Ishikawa (cell line): ENCODE data around the gene PEPD.

Experiments
- CEBPB ChIP-seq: IDR thresholded peaks from 2 replicates; pipeline ENCODE4 v1.6.1; 2012
- CREB1 ChIP-seq: IDR thresholded peaks from 2 replicates; pipeline ENCODE4 v1.6.1; 2012; ENCODE audit warnings: low read depth
- EGR1 ChIP-seq: IDR thresholded peaks from 2 replicates; pipeline ENCODE4 v1.6.1; 2012
- EP300 ChIP-seq: IDR thresholded peaks from 2 replicates; pipeline ENCODE4 v1.6.1; 2012; ENCODE audit warnings: borderline replicate concordance
- FOXM1 ChIP-seq: IDR thresholded peaks from 2 replicates; pipeline ENCODE4 v1.6.1; 2012; ENCODE audit warnings: low read depth, borderline replicate concordance
- NFIC ChIP-seq: IDR thresholded peaks from 2 replicates; pipeline ENCODE4 v1.6.1; 2012
- RAD21 ChIP-seq: IDR thresholded peaks from 2 replicates; pipeline ENCODE4 v1.6.1; 2012; ENCODE audit warnings: low read depth
- TAF1 ChIP-seq: IDR thresholded peaks from 2 replicates; pipeline ENCODE4 v1.6.1; 2012; ENCODE audit warnings: low read depth, mild to moderate bottlenecking
- TCF12 ChIP-seq: IDR thresholded peaks from 2 replicates; pipeline ENCODE4 v1.6.1; 2012; ENCODE audit warnings: low read depth
- TEAD4 ChIP-seq: IDR thresholded peaks from 2 replicates; pipeline ENCODE4 v1.6.1; 2012
- YY1 ChIP-seq: IDR thresholded peaks from 2 replicates; pipeline ENCODE4 v1.6.1; 2012; ENCODE audit warnings: low read depth
- ZBTB7A ChIP-seq: IDR thresholded peaks from 2 replicates; pipeline ENCODE4 v1.6.1; 2012; ENCODE audit warnings: low read depth
- TF ChIP-seq, protein P1 (sequence below): IDR thresholded peaks from 2 replicates; pipeline ENCODE4 v1.6.1; 2012
- TF ChIP-seq, protein P2 (sequence below): IDR thresholded peaks from 2 replicates; pipeline ENCODE4 v1.6.1; 2012
- TF ChIP-seq, protein P3 (sequence below): IDR thresholded peaks from 2 replicates; pipeline ENCODE4 v1.6.1; 2012; ENCODE audit warnings: low read depth, mild to moderate bottlenecking

PEPD gene

DNA sequence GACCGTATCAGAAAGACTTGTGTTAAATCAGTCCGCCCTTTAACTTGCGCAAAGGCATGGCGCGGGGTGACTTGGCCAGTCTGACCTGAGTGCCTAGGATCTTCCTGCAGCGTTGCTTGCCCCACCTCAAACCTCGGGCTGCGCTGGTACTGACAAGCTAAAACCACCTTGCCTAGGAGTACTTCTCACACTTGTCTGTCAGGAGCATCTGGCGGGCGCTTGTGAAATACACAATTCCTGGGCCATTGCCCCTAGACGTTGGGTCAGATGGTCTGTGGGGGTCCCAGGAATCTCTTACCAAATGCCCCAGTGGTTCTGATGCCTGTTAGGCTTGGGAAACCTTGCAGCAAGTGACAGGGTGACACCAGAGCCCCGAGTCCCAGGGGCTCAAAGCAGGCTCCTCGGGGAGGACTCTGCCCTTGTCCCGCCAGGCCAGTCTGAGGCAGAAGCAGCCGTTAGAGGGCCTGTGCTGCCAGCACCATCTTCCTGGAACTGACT is 135.2 kb downstream of the PEPD start:
- TF ChIP-seq, protein P1, sequence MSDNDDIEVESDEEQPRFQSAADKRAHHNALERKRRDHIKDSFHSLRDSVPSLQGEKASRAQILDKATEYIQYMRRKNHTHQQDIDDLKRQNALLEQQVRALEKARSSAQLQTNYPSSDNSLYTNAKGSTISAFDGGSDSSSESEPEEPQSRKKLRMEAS = no peak
- TF ChIP-seq TEAD4 (no peak), CREB1 (no peak), TCF12 (no peak), EP300 (no peak), CEBPB (no peak), NFIC (no peak), ZBTB7A (no peak), TAF1 (no peak), RAD21 (no peak), EGR1 (no peak)
- TF ChIP-seq, protein P2, sequence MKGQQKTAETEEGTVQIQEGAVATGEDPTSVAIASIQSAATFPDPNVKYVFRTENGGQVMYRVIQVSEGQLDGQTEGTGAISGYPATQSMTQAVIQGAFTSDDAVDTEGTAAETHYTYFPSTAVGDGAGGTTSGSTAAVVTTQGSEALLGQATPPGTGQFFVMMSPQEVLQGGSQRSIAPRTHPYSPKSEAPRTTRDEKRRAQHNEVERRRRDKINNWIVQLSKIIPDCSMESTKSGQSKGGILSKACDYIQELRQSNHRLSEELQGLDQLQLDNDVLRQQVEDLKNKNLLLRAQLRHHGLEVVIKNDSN = no peak
- TF ChIP-seq, protein P3, sequence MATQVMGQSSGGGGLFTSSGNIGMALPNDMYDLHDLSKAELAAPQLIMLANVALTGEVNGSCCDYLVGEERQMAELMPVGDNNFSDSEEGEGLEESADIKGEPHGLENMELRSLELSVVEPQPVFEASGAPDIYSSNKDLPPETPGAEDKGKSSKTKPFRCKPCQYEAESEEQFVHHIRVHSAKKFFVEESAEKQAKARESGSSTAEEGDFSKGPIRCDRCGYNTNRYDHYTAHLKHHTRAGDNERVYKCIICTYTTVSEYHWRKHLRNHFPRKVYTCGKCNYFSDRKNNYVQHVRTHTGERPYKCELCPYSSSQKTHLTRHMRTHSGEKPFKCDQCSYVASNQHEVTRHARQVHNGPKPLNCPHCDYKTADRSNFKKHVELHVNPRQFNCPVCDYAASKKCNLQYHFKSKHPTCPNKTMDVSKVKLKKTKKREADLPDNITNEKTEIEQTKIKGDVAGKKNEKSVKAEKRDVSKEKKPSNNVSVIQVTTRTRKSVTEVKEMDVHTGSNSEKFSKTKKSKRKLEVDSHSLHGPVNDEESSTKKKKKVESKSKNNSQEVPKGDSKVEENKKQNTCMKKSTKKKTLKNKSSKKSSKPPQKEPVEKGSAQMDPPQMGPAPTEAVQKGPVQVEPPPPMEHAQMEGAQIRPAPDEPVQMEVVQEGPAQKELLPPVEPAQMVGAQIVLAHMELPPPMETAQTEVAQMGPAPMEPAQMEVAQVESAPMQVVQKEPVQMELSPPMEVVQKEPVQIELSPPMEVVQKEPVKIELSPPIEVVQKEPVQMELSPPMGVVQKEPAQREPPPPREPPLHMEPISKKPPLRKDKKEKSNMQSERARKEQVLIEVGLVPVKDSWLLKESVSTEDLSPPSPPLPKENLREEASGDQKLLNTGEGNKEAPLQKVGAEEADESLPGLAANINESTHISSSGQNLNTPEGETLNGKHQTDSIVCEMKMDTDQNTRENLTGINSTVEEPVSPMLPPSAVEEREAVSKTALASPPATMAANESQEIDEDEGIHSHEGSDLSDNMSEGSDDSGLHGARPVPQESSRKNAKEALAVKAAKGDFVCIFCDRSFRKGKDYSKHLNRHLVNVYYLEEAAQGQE = no peak

DNA sequence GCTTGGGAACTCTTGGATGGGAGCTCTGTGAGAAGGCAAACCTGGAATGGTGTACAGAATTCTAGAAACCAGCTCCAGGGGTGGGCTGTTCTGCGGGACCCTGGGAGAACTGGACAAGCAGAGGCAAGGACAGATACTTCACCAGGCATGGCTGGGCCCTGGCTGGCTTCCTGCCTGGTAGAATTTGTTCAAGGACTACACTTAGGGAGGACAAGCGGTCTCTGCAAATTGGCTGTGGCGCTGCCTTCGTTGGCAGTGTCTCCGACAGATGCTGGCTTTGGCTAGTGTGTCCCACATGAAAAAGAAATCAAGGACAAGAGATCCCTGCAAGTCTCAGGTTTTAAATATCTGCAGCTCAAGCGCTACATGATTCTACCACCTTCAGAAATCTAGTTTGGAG is 135.6 kb downstream of the PEPD start:
- TF ChIP-seq FOXM1 (no peak), TAF1 (no peak), CEBPB (no peak), NFIC (no peak)
- TF ChIP-seq, protein P3 = no peak
- TF ChIP-seq, protein P2 = no peak
- TF ChIP-seq, protein P1 = no peak

DNA sequence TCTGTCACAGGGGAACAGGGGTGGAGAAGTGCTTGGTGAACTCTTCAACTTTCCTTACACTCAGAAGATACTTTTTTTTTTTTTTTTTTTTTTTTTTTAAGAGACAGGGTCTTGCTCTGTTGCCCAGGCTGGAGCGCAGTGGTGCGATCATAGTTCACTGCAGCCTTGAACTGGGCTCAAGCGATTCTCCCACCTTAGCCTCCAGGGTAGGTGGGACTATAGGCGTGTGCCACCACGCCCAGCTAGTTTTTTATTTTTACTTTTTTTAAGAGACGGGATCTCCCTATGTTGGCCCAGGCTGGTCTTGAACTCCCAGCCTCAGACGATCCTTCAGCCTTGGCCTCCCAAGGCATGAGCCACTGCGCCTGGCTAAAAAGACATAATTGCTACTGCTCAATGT is 136.6 kb downstream of the PEPD start:
- TF ChIP-seq EP300 (no peak), NFIC (no peak), ZBTB7A (no peak), RAD21 (no peak), EGR1 (no peak), TAF1 (no peak), CREB1 (no peak), YY1 (no peak), FOXM1 (no peak), TEAD4 (no peak), TCF12 (no peak), CEBPB (no peak)
- TF ChIP-seq, protein P2 = no peak
- TF ChIP-seq, protein P1 = no peak
- TF ChIP-seq, protein P3 = no peak

DNA sequence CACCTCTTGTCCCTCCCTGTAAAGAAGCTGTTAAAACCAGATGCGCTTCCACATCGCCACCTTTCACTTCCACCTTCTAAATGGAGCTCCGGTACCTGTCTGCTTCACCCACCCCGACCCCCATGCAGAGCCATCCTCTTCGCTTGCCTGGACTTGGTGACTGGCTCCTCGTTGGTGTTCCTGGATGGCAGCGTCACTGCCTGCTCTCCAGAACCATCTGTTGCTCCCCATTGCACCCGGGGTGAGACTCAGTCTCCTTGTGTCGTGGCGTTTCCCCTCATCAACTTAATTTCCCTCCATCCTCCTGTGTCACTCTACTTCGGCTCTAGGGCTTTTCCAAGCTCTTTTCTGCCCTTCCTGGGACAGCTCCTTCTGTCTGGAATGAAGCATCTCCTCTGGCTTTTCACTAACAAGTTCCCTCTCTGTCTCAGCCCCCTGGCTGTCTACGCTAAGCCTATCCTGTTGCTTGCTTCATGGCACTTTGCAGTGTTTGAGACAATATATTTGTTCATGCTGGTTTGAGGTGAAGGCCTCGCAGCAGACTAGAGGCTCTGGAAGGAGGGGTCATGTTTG is 137.8 kb downstream of the PEPD start:
- TF ChIP-seq NFIC (no peak), CEBPB (no peak), EGR1 (no peak), EP300 (no peak), TAF1 (no peak), TEAD4 (no peak), FOXM1 (no peak), RAD21 (no peak), YY1 (no peak), TCF12 (no peak), CREB1 (no peak)
- TF ChIP-seq, protein P2 = no peak
- TF ChIP-seq, protein P1 = no peak
- TF ChIP-seq, protein P3 = no peak
